ENCODE measurements around the gene LIFR. TPM values are rescaled to one million over a fixed set of nuclear protein-coding genes. Genes with fewer than 3 reads are reported as not detected.
A peak's percentile ranks its signal among the peaks of the same experiment; 100 is the strongest.

The LIFR gene
- total and polyA plus RNA-seq, 2 donors (not counting 1 experiment from before 2014, with no cell fraction given), result 43.6 to 65.1 TPM

- Histone ChIP-seq H3K4me1 (ENCODE audit: control insufficient read depth, extremely low read depth, insufficient read depth, low read length) (no peaks in the 10 kb centered on the region), H3K4me3 (replicated peaks in 1 of 4; ENCODE audit: control extremely low read depth in 1 of 4, insufficient read depth in 1 of 4, low read depth in 3 of 4, low read length in 4 of 4) (no peak overlapping the region), H3K36me3 (ENCODE audit: control insufficient read depth, insufficient read depth, low read length) (no peaks in the 10 kb centered on the region), H2AFZ (ENCODE audit: low read length) (no peak overlapping the region), H3K27me3 (ENCODE audit: control insufficient read depth, insufficient read depth, low read length) (no peaks in the 10 kb centered on the region), H3K9ac (ENCODE audit: insufficient read depth, low read length) (no peak overlapping the region), H3K79me2 (ENCODE audit: control insufficient read depth, insufficient read depth, low read length) (peaks cover 63% of the 10 kb centered on the region), H3K9me3 (ENCODE audit: control insufficient read depth, insufficient read depth, low read depth, low read length) (no peaks in the 10 kb centered on the region), H3K27ac (ENCODE audit: insufficient read depth, low read length) (no peak overlapping the region), H3K4me2 (ENCODE audit: extremely low read depth, insufficient read depth, low read length) (no peak overlapping the region), H4K20me1 (ENCODE audit: control insufficient read depth, extremely low read depth, insufficient read depth, low read length) (peaks cover 5% of the 10 kb centered on the region)
- DNase-seq (ENCODE audit: low read depth in 2 of 2), result peak in 1 of 2 donors; percentile 59
- TF ChIP-seq CTCF (conservative IDR thresholded peaks at IDR 0.05 in 1 of 2, IDR thresholded peaks at IDR 0.05 in 1 of 2; ENCODE audit: low read depth in 1 of 2, low read length in 2 of 2) (no peak), EZH2 (IDR thresholded peaks at IDR 0.05; ENCODE audit: low read length, missing control alignments) (no peak)
Observed at GRCh38 chr5:38541174-38541725, 15.2 kb downstream of the LIFR start.

- Histone ChIP-seq H3K36me3 (ENCODE audit: control insufficient read depth, insufficient read depth, low read length) (no peaks in the 10 kb centered on the region), H3K4me3 (replicated peaks in 1 of 4; ENCODE audit: control extremely low read depth in 1 of 4, insufficient read depth in 1 of 4, low read depth in 3 of 4, low read length in 4 of 4) (no peak overlapping the region), H3K4me1 (ENCODE audit: control insufficient read depth, extremely low read depth, insufficient read depth, low read length) (no peaks in the 10 kb centered on the region), H4K20me1 (ENCODE audit: control insufficient read depth, extremely low read depth, insufficient read depth, low read length) (peaks cover 5% of the 10 kb centered on the region), H3K27ac (ENCODE audit: insufficient read depth, low read length) (no peak overlapping the region), H3K9me3 (ENCODE audit: control insufficient read depth, insufficient read depth, low read depth, low read length) (no peaks in the 10 kb centered on the region), H2AFZ (ENCODE audit: low read length) (no peak overlapping the region), H3K9ac (ENCODE audit: insufficient read depth, low read length) (no peak overlapping the region), H3K79me2 (ENCODE audit: control insufficient read depth, insufficient read depth, low read length) (peaks cover 70% of the 10 kb centered on the region), H3K4me2 (ENCODE audit: extremely low read depth, insufficient read depth, low read length) (no peak overlapping the region), H3K27me3 (ENCODE audit: control insufficient read depth, insufficient read depth, low read length) (no peaks in the 10 kb centered on the region)
- no peak for TF ChIP-seq EZH2 (IDR thresholded peaks at IDR 0.05; ENCODE audit: low read length, missing control alignments)
- TF ChIP-seq CTCF (conservative IDR thresholded peaks at IDR 0.05 in 1 of 2, IDR thresholded peaks at IDR 0.05 in 1 of 2; ENCODE audit: low read depth in 1 of 2, low read length in 2 of 2), result no peak
- DNase-seq (ENCODE audit: low read depth in 2 of 2), result no peak
Observed at GRCh38 chr5:38540314-38540713, 16.1 kb downstream of the LIFR start.

GRCh38 chr5:38538161-38538560, 18.3 kb downstream of the LIFR start:
- Histone ChIP-seq H3K4me1 (ENCODE audit: control insufficient read depth, extremely low read depth, insufficient read depth, low read length) (no peaks in the 10 kb centered on the region), H3K4me2 (ENCODE audit: extremely low read depth, insufficient read depth, low read length) (no peak overlapping the region), H2AFZ (ENCODE audit: low read length) (no peak overlapping the region), H3K36me3 (ENCODE audit: control insufficient read depth, insufficient read depth, low read length) (no peaks in the 10 kb centered on the region), H3K4me3 (replicated peaks in 1 of 4; ENCODE audit: control extremely low read depth in 1 of 4, insufficient read depth in 1 of 4, low read depth in 3 of 4, low read length in 4 of 4) (no peak overlapping the region), H3K27me3 (ENCODE audit: control insufficient read depth, insufficient read depth, low read length) (no peaks in the 10 kb centered on the region), H3K27ac (ENCODE audit: insufficient read depth, low read length) (no peak overlapping the region), H3K79me2 (ENCODE audit: control insufficient read depth, insufficient read depth, low read length) (peaks cover 64% of the 10 kb centered on the region), H4K20me1 (ENCODE audit: control insufficient read depth, extremely low read depth, insufficient read depth, low read length) (peaks cover 5% of the 10 kb centered on the region), H3K9me3 (ENCODE audit: control insufficient read depth, insufficient read depth, low read depth, low read length) (no peaks in the 10 kb centered on the region), H3K9ac (ENCODE audit: insufficient read depth, low read length) (no peak overlapping the region)
- DNase-seq (ENCODE audit: low read depth in 2 of 2), result no peak
- TF ChIP-seq EZH2 (IDR thresholded peaks at IDR 0.05; ENCODE audit: low read length, missing control alignments) (no peak), CTCF (conservative IDR thresholded peaks at IDR 0.05 in 1 of 2, IDR thresholded peaks at IDR 0.05 in 1 of 2; ENCODE audit: low read depth in 1 of 2, low read length in 2 of 2) (no peak)
